ENCODE data around the gene ARHGAP19. TPM values are rescaled to one million over a fixed set of nuclear protein-coding genes. Genes with fewer than 3 reads are reported as not detected.

Gene ARHGAP19
- total and polyA plus RNA-seq, 8 donors = 1.2 to 16.2 (median 6.3) TPM

GRCh38 chr10:97197030-97197500, 95.4 kb downstream of the ARHGAP19 start:
- 48 to 64% (median 52%) methylated on average over 7 of the region's 7 CpGs for WGBS, 5 donors
- intact Hi-C loops (cut with DNase I; ENCODE audit: low total_unique reads) = no loop called here
- no peak for DNase-seq
- Histone ChIP-seq H3K4me3 (no peak overlapping the region), H3K27ac (no peak overlapping the region), H3K9me3 (no peaks in the 10 kb centered on the region), H3K4me1 (peaks cover 0 to 12% (median 9%) of the 10 kb centered on the region in 4 donors), H3K27me3 (peaks cover 0 to 72% (median 16%) of the 10 kb centered on the region in 3 donors), H3K36me3 (no peaks in the 10 kb centered on the region)
- TF ChIP-seq POLR2A (IDR thresholded peaks at IDR 0.05) (no peak), POLR2AphosphoS5 (IDR thresholded peaks at IDR 0.05) (no peak), CTCF (IDR thresholded peaks at IDR 0.05) (no peak), EP300 (IDR thresholded peaks at IDR 0.05) (no peak)

- peak; percentile 47 to 80 for DNase-seq
- WGBS, 5 donors = 4 to 25% (median 5%) methylated on average over 9 to 56 of the region's 56 CpGs
- no peak overlapping the region for H3K27ac ChIP-seq
- TF ChIP-seq EP300 (IDR thresholded peaks at IDR 0.05) (no peak), CTCF (IDR thresholded peaks at IDR 0.05) (peak in 4 of 7 experiments; percentile 20 to 57 (median 49))
- H3K27me3 ChIP-seq = peaks cover 0 to 71% (median 16%) of the 10 kb centered on the region in 3 donors
- no peaks in the 10 kb centered on the region for H3K36me3 ChIP-seq
- intact Hi-C loops (cut with DNase I; ENCODE audit: low total_unique reads) = no loop called here
- no peaks in the 10 kb centered on the region for H3K9me3 ChIP-seq
- peak overlapping the region; percentile 39 to 56 (median 49) for H3K4me3 ChIP-seq
- H3K4me1 ChIP-seq = peaks cover 0 to 12% (median 9%) of the 10 kb centered on the region in 4 donors
Measured at GRCh38 chr10:97196223-97197029, 96.0 kb downstream of the ARHGAP19 start.

- no peaks in the 10 kb centered on the region for H3K36me3 ChIP-seq
- WGBS, 5 donors = 12 to 23% (median 19%) methylated on average over 10 to 11 of the region's 11 CpGs
- intact Hi-C loops (cut with DNase I; ENCODE audit: low total_unique reads) = no loop called here
- no peak overlapping the region for H3K27ac ChIP-seq
- H3K9me3 ChIP-seq = no peaks in the 10 kb centered on the region
- H3K4me3 ChIP-seq = peak overlapping the region; percentile 39 to 56 (median 49)
- DNase-seq = no peak
- no peak for TF ChIP-seq EP300 (IDR thresholded peaks at IDR 0.05)
- TF ChIP-seq CTCF (IDR thresholded peaks at IDR 0.05) = no peak
- TF ChIP-seq POLR2A (IDR thresholded peaks at IDR 0.05) = no peak
- no peak for TF ChIP-seq POLR2AphosphoS5 (IDR thresholded peaks at IDR 0.05)
- peaks cover 0 to 68% (median 16%) of the 10 kb centered on the region in 3 donors for H3K27me3 ChIP-seq
- H3K4me1 ChIP-seq = peaks cover 0 to 12% (median 9%) of the 10 kb centered on the region in 4 donors
Measured at GRCh38 chr10:97195706-97196222, 96.7 kb downstream of the ARHGAP19 start.

- 87 to 94% (median 92%) methylated on average over 5 of the region's 5 CpGs for WGBS, 5 donors
- H3K4me1 ChIP-seq = peaks cover 0 to 12% (median 9%) of the 10 kb centered on the region in 4 donors
- no peaks in the 10 kb centered on the region for H3K36me3 ChIP-seq
- peaks cover 0 to 76% (median 20%) of the 10 kb centered on the region in 3 donors for H3K27me3 ChIP-seq
- H3K4me3 ChIP-seq = no peak overlapping the region
- TF ChIP-seq EP300 (IDR thresholded peaks at IDR 0.05) (no peak), POLR2AphosphoS5 (IDR thresholded peaks at IDR 0.05) (no peak), POLR2A (IDR thresholded peaks at IDR 0.05) (no peak)
- DNase-seq = no peak
- H3K9me3 ChIP-seq = no peaks in the 10 kb centered on the region
- intact Hi-C loops (cut with DNase I; ENCODE audit: low total_unique reads) = no loop called here
- H3K27ac ChIP-seq = no peak overlapping the region
Measured at GRCh38 chr10:97192952-97193435, 99.4 kb downstream of the ARHGAP19 start.
